SK-N-MC (cell line): Measurements from ENCODE around the gene ASB6.
"Not testable (repeated sequence)": the region's sequence is repeated elsewhere in the genome, so short reads cannot be mapped to it uniquely, and the experiment has no call there.

Experiments used
- DNase-seq: peaks from one replicate; pipeline ENCODE4 v3.0.0-alpha.2; 2011; ENCODE audit warnings: low read depth, low spot score
- H3K27ac ChIP-seq: fragments of 200-600 bp; sonication (generic); 2 replicates; pipeline ENCODE4 v1.5.1; 2016; ENCODE audit warnings: mixed run types
- H3K36me3 ChIP-seq: fragments of 200-600 bp; sonication (generic); 2 replicates; pipeline ENCODE4 v1.6.1; 2017; ENCODE audit warnings: antibody characterized with exemption, low read length, mixed read lengths; ENCODE audit not compliant: insufficient read depth
- H3K4me3 ChIP-seq: fragments of 200-600 bp; sonication (generic); 2 replicates; pipeline ENCODE4 v1.5.1; 2016
- H3K9ac ChIP-seq: fragments of 200-600 bp; sonication (generic); 2 replicates; pipeline ENCODE4 v1.8.0; 2017; ENCODE audit warnings: mixed run types, mixed read lengths; ENCODE audit not compliant: insufficient read length
- H3K9me3 ChIP-seq: fragments of 200-600 bp; sonication (generic); 2 replicates; pipeline ENCODE4 v1.6.1; 2017; ENCODE audit warnings: low read depth, mild to moderate bottlenecking, antibody characterized with exemption, low read length, moderate library complexity, mixed read lengths
- EZH2 ChIP-seq: fragments of 200-600 bp; sonication (generic); IDR thresholded peaks from one replicate; pipeline ENCODE4 v1.6.1; 2017; ENCODE audit warnings: antibody characterized with exemption
- FOXP2 ChIP-seq: optimal IDR thresholded peaks from 2 replicates; pipeline ENCODE3; 2011; ENCODE audit warnings: mild to moderate bottlenecking, moderate library complexity; ENCODE audit not compliant: insufficient read depth; ENCODE audit errors: extremely low read length, control extremely low read depth
- POLR2AphosphoS5 ChIP-seq: IDR thresholded peaks from 2 replicates; pipeline ENCODE4 v1.6.1; 2012; ENCODE audit warnings: mild to moderate bottlenecking, low read depth, low read length, borderline replicate concordance

Gene ASB6

DNA sequence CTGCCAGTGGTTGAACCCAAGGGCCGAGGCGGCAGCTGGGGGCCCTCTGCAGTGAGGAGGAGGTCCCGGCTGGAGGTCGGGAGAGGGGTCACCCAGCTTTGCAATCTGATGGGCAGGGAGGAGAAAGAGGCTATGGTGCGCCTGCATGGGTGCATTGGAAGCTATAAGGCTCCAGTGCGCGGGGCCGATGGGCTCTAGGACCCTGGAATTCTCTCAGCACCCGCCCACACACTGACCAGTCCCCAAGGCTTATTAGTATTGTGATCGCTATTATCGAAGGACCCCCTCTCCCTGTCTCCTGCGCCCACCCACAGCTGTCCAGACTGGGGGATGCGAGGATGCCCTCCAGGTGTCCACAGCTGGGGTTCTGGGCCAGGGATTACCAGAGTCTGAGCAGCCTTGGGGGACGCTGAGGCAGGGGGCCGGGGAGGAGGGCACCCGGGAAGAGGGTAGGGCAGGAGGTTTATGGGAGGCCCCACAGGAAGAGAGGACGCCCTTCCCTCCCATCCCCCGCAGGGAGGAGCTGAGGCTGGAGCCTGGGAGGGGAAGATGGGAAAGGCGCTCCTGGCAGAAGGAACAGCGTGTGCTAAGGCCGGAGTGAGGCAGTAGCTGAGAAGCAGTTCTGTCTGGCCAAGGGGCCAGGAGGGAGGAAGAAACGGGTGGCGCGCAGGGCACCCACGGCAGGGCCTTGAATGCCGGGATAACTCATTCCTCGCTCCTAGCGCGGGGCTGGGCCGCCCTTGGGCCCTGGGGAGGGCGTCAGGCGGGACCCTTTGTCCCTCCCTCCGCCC is 45.2 kb downstream of the ASB6 start:
- Histone ChIP-seq H3K36me3 (no peaks in the 10 kb centered on the region), H3K9ac (no peak overlapping the region), H3K9me3 (no peaks in the 10 kb centered on the region), H3K4me3 (no peak overlapping the region), H3K27ac (no peak overlapping the region)
- no peak for TF ChIP-seq FOXP2
- no peak for DNase-seq

DNA sequence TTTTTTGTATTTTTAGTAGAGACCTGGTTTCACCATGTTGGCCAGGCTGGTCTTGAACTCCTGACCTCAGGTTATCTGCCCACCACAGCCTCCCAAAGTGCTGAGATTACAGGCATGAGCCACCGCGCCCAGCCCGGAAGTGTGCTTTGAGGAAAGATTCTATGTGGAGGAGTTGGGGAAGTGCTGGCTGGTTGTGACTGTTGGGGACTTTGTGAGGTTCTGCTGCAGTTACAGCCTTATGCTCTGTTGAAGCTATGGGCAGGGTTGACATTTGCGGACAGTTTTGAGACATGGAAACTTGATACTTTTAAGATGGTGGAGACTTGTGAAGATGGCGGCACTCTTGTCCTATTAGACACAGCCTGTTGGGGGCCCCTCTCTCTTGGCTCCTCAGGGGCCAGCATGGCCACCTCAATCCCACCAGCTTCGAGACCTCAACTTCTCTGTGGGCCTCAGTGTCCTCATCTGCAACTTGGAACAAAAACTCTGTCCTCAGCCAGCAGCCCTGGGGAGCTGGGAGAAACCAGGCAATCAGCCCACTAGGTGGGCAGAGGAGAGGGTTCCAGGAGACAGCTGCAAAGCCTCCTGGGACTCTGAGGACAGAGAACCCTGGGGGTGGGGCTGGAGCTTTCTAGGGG is 45.9 kb downstream of the ASB6 start:
- no peak overlapping the region for H3K4me3 ChIP-seq
- no peak for DNase-seq
- H3K36me3 ChIP-seq: no peaks in the 10 kb centered on the region
- H3K9me3 ChIP-seq: no peaks in the 10 kb centered on the region
- no peak overlapping the region for H3K27ac ChIP-seq
- TF ChIP-seq EZH2 (no peak), POLR2AphosphoS5 (no peak), FOXP2 (no peak)
- H3K9ac ChIP-seq: no peak overlapping the region

DNA sequence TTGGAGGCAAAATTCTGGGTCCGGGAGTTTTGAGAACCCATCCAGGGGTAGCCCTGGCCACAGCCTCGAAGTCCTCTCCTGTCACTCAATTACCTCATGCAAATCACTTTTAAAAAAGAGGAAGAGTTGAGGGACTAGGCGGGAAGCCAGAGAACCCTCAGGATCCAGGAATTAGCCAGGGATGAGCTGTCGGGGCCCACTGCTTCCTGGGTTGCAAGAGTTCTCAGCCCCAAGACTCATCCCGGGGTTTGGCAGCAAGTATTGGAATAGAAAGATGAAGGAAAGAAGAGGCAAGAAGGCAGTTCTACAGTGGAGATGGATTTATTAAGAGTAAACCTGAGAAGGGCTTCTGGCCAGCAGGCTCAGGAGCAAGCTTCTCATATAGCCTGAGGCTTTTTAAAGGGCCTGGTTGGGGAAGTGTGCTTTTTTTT is 46.6 kb downstream of the ASB6 start:
- H3K27ac ChIP-seq: no peak overlapping the region
- H3K9me3 ChIP-seq: no peaks in the 10 kb centered on the region
- TF ChIP-seq FOXP2 (no peak), POLR2AphosphoS5 (no peak), EZH2 (no peak)
- no peak overlapping the region for H3K4me3 ChIP-seq
- no peak overlapping the region for H3K9ac ChIP-seq
- no peaks in the 10 kb centered on the region for H3K36me3 ChIP-seq
- DNase-seq: no peak

DNA sequence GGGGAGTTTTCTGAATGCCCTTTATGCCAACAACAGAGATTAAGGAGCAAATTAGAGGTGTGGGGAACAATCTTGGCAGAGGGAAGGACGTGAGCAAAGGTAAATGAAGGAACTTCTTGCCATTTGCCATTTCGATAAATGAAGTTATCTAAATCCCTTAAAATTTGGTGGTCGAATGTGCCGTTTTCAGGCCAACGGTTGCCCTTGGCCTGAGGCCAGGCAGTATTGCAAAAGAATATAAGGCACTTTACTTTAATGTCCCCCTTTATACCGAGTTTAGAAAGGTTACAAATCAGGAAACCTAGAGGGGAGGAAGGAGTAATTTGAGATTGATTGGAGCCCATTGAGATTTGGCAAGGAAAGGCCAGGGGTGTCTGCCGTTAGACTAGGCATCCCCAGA is 47.3 kb downstream of the ASB6 start:
- DNase-seq: no peak
- Histone ChIP-seq H3K9me3 (no peaks in the 10 kb centered on the region), H3K27ac (no peak overlapping the region), H3K36me3 (no peaks in the 10 kb centered on the region), H3K9ac (no peak overlapping the region), H3K4me3 (no peak overlapping the region)
- TF ChIP-seq EZH2 (no peak), FOXP2 (no peak), POLR2AphosphoS5 (no peak)

DNA sequence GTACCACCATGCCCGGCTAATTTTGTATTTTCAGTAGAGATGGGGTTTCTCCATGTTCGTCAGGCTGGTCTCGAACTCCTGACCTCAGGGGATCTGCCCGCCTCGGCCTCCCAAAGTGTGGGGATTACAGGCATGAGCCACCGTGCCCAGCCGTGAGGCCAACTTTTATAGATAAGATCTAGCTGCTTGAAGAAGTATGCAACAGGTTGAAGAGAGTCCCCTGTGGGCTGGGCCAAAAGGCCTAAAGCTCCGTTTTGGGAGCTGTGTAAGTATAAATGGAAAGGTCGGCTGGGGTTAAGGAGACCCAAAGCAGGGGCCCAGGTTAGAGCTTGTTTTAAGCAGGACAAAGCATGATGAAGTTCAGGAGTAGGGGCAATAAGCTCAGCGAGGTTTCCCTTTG is 49.2 kb downstream of the ASB6 start:
- not testable (repeated sequence) for H3K4me3 ChIP-seq, DNase-seq, H3K9me3 ChIP-seq, H3K9ac ChIP-seq, H3K27ac ChIP-seq, H3K36me3 ChIP-seq

DNA sequence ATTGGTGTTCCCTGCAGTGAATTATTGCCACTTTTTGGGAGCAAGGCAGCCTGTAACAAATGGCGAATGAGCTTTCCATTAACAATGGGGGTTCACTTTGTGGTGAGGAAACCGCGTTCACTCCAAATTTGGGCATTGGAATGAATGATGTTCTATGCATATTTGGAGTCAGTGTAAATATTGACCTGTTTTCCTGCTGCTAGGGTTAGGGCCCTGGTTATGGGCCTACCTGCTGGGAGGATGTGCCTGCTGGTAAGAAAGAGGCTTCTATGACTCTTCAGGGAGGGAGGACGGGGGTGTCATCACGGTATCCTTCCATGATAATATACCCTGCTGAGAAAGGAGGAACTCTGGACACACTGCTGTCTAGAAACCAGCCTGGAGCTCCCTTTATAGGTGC is 50.0 kb downstream of the ASB6 start:
- TF ChIP-seq POLR2AphosphoS5 (no peak), FOXP2 (no peak), EZH2 (no peak)
- Histone ChIP-seq H3K9ac (no peak overlapping the region), H3K27ac (no peak overlapping the region), H3K9me3 (no peaks in the 10 kb centered on the region), H3K4me3 (no peak overlapping the region), H3K36me3 (no peaks in the 10 kb centered on the region)
- DNase-seq: no peak

DNA sequence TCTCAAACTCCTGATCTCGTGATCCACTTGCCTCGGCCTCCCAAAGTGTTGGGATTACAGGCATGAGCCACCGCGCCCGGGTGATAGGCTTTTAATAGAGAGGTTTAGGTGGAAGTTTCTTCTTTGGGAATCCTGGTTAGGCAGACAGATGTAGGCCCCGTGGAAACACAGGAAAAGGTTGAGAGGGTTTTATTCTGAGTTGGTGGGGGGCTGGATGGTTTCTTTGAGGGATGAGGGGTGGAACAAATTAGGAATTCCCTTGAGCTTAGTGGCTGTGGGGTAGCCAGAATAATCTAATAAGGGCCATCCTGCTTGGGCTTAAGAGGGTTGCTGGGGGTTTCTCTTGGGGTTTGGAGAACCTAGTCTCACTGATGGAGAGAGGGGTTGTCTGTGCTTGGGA is 51.5 kb downstream of the ASB6 start:
- Histone ChIP-seq H3K9ac (no peak overlapping the region), H3K36me3 (no peaks in the 10 kb centered on the region), H3K27ac (no peak overlapping the region), H3K4me3 (no peak overlapping the region), H3K9me3 (no peaks in the 10 kb centered on the region)
- no peak for DNase-seq
- TF ChIP-seq EZH2 (no peak), FOXP2 (no peak), POLR2AphosphoS5 (no peak)

DNA sequence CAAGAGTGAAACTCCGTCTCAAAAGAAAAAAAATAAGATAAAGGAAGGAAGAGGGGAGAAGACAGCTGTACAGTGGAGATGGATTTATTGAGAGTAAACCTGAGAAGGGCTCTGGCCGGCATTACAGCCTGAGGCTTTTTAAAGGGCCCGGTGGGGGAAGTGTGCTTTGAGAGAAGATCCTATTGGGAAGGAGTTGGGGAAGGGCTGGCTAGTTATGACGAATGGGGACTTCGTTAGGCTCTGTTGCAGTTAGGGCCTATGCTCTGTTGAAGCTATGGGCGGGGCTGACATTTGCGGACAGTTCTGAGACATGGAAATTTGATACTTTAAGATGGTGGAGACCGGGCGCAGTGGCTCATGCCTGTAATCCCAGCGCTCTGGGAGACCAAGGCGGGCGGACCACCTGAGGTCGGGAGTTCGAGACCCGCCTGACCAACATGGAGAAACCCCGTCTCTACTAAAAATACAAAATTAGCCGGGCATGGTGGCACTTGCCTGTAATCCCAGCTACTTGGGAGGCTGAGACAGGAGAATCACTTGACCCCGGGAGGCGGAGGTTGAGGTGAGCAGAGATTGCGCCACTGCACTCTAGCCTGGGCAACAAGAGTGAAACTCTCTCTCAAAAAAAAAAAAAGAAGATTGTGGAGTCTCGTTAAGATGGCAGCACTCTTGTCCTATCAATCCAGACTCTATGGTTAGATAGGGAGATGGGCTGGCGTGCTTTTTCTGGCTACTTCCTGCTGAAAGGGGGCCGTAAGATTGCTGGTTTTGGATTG is 54.3 kb downstream of the ASB6 start:
- TF ChIP-seq EZH2 (no peak), FOXP2 (no peak), POLR2AphosphoS5 (no peak)
- H3K27ac ChIP-seq: no peak overlapping the region
- DNase-seq: no peak
- H3K9me3 ChIP-seq: no peaks in the 10 kb centered on the region
- H3K9ac ChIP-seq: no peak overlapping the region
- no peaks in the 10 kb centered on the region for H3K36me3 ChIP-seq
- H3K4me3 ChIP-seq: no peak overlapping the region

DNA sequence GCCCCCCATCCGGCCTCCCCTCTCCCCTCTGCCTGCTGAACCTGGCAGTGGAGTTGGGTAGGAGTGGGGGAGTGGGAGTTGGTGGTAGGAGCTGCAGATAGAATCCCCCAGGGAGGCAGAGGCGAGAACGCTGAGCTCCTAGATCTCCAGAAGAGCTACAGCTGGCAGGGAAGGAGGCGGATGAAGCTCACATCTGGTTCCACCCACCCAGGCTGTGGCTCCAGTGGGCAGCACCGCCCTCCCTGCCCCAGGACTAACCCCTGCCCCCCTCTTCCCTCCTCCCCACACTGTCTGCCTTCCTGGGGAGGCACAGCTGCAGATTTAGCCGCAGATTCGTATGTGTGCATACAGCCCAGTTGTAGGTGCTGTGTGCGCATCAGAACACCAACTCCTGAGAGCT is 55.3 kb downstream of the ASB6 start:
- Histone ChIP-seq H3K27ac (no peak overlapping the region), H3K9ac (no peak overlapping the region), H3K9me3 (no peaks in the 10 kb centered on the region), H3K36me3 (no peaks in the 10 kb centered on the region), H3K4me3 (no peak overlapping the region)
- DNase-seq: no peak
- TF ChIP-seq FOXP2 (no peak), EZH2 (no peak), POLR2AphosphoS5 (no peak)
